ENCODE data around the gene KCNJ14. TPM values are rescaled to one million over a fixed set of nuclear protein-coding genes. Genes with fewer than 3 reads are reported as not detected.

The KCNJ14 gene
- total and polyA plus RNA-seq, 2 experiments from 2014 or later, result 0.81 to 0.94 TPM

GRCh38 chr19:48513289-48514122 lies 58.1 kb downstream of the KCNJ14 start (continued):
- TF ChIP-seq NANOG (IDR thresholded peaks at IDR 0.05; ENCODE audit: borderline replicate concordance) (no peak), REST (IDR thresholded peaks at IDR 0.05; ENCODE audit: unreplicated experiment) (no peak), POLR2AphosphoS5 (IDR thresholded peaks at IDR 0.05; ENCODE audit: low read depth) (peak; percentile 69; the same call in 1 of the 2 replicates), CTCF (conservative IDR thresholded peaks at IDR 0.05; ENCODE audit: low read depth in 2 of 2) (no peak), EZH2phosphoT487 (IDR thresholded peaks at IDR 0.05; ENCODE audit: unreplicated experiment) (no peak), JUNB (IDR thresholded peaks at IDR 0.05; ENCODE audit: unreplicated experiment) (no peak), ZNF331 (CRISPR knock-in tag; IDR thresholded peaks at IDR 0.05; ENCODE audit: low read depth) (no peak)

- Mint-ChIP-seq H3K9me3 (no peaks in the 10 kb centered on the region), H3K27me3 (ENCODE audit: insufficient read depth, low read depth, poor library complexity) (peaks cover 21% of the 10 kb centered on the region), H3K27ac (0 out of 2 replicates have a peak overlapping the region, but pooled peaks have one; percentile 71), H3K36me3 (ENCODE audit: low read depth) (no peaks in the 10 kb centered on the region), H3K4me3 (no peak overlapping the region), H3K4me1 (peaks cover 27% of the 10 kb centered on the region)
- Histone ChIP-seq H3K79me2 (replicated peaks; ENCODE audit: insufficient read depth) (no peaks in the 10 kb centered on the region), H3K4me2 (peak overlapping the region; percentile 86), H3K27me3 (ENCODE audit: insufficient read depth) (peaks cover 11% of the 10 kb centered on the region), H4K20me1 (replicated peaks; ENCODE audit: insufficient read depth) (no peaks in the 10 kb centered on the region), H3K4me1 (ENCODE audit: insufficient read depth) (no peaks in the 10 kb centered on the region), H3F3A (replicated peaks; ENCODE audit: low read depth) (peaks cover 12% of the 10 kb centered on the region; the same call in 1 of the 2 replicates), H3K4me3 (peak overlapping the region; percentile 90), H2AFZ (peak overlapping the region; percentile 57), H3K36me3 (ENCODE audit: insufficient read depth) (no peaks in the 10 kb centered on the region), H3K27ac (ENCODE audit: low read depth) (no peak overlapping the region), H3K9me2 (ENCODE audit: insufficient read depth) (no peaks in the 10 kb centered on the region)
- DNase-seq (ENCODE audit: low spot score) (no peak), ATAC-seq (no peak)
- no peak for TF ChIP-seq ZNF462 (CRISPR knock-in tag; IDR thresholded peaks at IDR 0.05)
- TF ChIP-seq EZH2 (IDR thresholded peaks at IDR 0.05; ENCODE audit: low read depth, unreplicated experiment), result no peak
- no peak for TF ChIP-seq EZH2phosphoT487 (IDR thresholded peaks at IDR 0.05; ENCODE audit: unreplicated experiment)
- no peak for TF ChIP-seq JUNB (IDR thresholded peaks at IDR 0.05; ENCODE audit: unreplicated experiment)
- TF ChIP-seq POLR2AphosphoS5 (IDR thresholded peaks at IDR 0.05; ENCODE audit: low read depth), result no peak
- TF ChIP-seq ZNF114 (CRISPR knock-in tag; IDR thresholded peaks at IDR 0.05), result no peak
- TF ChIP-seq ETS1 (IDR thresholded peaks at IDR 0.05), result no peak
- no peak for TF ChIP-seq NANOG (IDR thresholded peaks at IDR 0.05; ENCODE audit: borderline replicate concordance)
Observed at GRCh38 chr19:48514123-48514458, 58.7 kb downstream of the KCNJ14 start.

Data from GM23338 (cell line).